ENCODE measurements around the gene CSNK1G2.

Gene CSNK1G2

DNA sequence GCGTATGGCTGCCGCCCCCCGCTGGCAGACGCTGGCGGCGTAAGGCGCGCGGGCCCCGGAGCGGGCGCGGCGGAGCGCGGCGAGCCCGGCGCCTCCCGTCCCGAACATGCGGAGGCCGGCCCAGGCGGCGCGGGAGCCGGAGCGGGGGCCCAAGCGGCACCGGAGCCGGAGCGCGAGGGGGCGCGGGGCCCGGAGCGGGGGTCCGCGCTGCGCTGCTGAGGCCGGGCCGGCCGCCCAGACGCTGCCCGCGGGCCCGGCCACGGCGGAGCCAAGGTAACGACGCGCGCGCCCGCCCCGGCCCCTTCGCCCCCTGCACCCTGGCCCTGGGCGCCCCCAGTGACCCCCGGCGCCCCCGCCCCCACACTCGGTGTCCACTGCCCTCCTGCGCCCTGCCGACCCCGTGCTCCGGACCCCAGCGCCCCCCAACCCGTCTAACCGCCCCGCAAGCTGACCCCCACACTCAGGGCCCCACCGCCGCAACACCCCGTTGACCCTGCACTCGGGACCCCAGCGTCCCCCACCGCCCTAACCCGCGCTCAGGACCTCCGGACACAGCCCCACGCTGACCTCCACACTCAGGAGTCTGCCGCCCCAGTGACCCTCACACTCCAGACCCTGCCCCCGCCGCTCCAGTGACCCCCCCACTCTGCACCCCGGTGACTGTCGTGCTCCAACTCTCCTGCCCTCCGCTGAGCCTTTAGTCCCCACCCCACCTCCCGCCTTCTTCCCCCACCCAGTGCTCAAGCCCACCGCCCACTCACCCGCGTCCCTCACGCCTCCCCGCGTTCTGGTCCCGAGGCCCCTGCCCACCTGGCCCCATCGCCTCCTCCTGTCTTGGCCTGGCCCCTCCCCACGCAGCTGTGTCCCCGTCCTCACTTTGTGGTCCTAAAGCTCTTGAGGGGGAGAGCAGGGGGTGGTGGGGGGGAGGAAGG lies at the start of gene CSNK1G2:
CSNK1G2 (plus strand) TSS at position 27 of the 932 bp plus-strand sequence. CDS start 28,601 bp downstream, outside the sequence.
- DNase-seq (ENCODE audit: low read depth in 2 of 2), result peak in 1 of 2 donors; percentile 25

DNA sequence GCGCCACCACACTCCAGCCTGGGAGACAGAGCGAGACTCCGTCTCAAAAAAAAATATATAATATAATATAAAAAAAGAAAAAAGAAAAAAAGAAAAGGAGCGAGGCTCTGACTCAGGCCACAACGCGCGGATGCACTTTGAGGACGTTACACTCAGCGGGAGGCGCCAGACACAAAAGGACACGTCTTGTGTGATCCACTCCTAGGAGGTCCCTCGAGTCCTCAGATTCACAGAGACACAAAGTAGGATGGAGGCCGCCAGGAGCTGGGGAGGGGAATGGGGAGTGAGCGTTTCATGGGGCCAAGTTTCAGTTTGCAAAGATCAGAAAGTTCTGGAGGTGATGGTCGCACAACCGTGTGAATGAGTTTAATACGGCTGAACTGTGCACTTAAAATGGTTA lies 47.2 kb upstream of the CSNK1G2 start:
- no peak for DNase-seq (ENCODE audit: low read depth in 2 of 2)

GRCh38 chr19:1896508-1896907 lies 44.5 kb upstream of the CSNK1G2 start:
- no peak for DNase-seq (ENCODE audit: low read depth in 2 of 2)

- no peak for DNase-seq (ENCODE audit: low read depth in 2 of 2)
Measured at GRCh38 chr19:1901940-1902404, 39.0 kb upstream of the CSNK1G2 start.

- no peak for DNase-seq (ENCODE audit: low read depth in 2 of 2)
Measured at GRCh38 chr19:1902923-1903322, 38.0 kb upstream of the CSNK1G2 start.

DNA sequence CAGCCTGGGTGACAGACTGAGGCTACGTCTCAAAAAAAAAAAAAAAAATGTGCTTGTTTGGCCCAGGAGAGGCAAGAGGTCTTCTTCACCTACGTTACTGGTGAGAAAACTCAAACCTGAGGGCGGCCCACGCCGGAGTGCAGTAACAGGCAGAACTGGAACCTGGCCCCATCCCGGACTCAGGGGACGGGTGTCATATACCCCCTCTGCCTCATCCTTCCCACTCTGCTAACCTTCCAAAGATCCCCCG lies 36.2 kb upstream of the CSNK1G2 start:
- DNase-seq (ENCODE audit: low read depth in 2 of 2), result no peak

DNA sequence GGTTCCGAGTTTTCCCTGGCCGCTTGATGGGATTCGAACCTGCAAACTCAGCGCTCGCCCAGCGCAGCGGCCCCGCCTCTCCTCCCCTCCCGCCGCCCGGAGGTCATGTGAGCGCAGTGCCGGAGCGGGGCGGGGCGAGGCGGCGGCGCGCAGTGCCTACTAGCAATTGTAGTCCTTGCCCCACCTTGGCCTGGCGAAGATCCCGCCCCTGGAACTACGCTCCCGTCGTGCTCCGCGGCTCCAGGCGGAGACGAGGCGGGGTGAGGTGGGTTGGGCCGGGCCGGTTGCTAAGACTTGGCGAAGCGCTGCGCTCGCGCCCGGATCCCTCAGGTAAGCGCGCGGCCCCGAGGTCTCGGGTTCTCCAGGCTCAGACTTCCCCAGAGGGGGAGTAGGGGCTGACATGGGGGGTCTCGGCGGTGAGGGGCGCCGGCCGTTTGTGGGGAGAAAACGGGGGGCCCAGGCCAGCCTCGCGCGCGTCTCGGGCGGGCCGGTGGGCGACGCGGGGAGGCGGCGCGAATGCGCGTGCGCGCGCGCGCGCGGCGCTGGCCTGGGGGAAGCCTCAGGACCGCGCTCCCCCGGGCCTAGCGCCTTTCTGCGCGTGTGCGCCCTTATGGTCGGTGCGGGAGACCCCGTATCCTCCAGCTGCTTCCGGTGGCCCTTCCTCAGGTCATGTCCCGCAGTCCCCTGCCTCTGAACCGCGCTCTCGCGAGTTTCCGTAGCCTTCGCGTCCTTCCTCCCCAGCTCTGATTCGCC lies 35.7 kb upstream of the CSNK1G2 start, which contains the start of the genes ADAT3 and SCAMP4:
ADAT3 (plus strand) TSS at position 290 of the 753 bp plus-strand sequence. CDS start 6,649 bp downstream, outside the sequence.
SCAMP4 (plus strand) TSS at position 290 of the 753 bp plus-strand sequence. CDS start 9,621 bp downstream, outside the sequence.
- DNase-seq (ENCODE audit: low read depth in 2 of 2), result peak; percentile 95 to 97

GRCh38 chr19:1905863-1906375 lies 35.1 kb upstream of the CSNK1G2 start:
- DNase-seq (ENCODE audit: low read depth in 2 of 2), result no peak

GRCh38 chr19:1906985-1907562 lies 33.9 kb upstream of the CSNK1G2 start:
- no peak for DNase-seq (ENCODE audit: low read depth in 2 of 2)

- no peak for DNase-seq (ENCODE audit: low read depth in 2 of 2)
Measured at GRCh38 chr19:1907563-1908363, 33.2 kb upstream of the CSNK1G2 start.

DNA sequence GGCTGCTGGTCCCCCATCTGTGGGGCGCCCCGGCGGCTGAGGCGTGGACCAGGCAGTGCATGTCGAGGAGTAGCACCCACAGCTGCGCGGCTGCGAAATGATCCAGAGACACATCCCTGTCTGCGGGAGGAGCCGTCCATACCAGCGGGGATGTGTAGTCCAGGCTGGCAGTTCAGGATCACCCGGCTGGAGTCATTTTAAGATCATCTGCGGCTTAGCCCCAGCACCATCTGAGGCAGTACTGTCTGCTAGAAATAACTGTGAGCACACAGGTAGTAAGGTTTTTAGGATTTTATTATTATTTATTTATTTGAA lies 32.7 kb upstream of the CSNK1G2 start:
- DNase-seq (ENCODE audit: low read depth in 2 of 2), result no peak

DNA sequence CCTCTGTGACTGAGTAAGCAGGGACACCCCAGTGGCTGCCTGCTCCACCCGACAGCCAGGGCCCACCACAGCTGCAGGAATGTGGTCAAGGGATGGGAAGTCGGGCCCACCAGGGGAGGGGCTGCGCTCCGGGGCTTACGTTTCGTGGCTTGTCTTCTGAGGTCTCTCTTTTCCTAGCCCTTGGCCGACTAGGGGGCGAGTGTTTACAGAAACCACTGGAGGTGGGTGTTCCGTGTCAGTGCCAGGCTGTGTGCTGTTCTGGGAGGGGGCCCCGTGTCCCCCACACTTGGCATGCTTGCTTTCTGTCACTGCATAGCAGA lies 31.3 kb upstream of the CSNK1G2 start:
- DNase-seq (ENCODE audit: low read depth in 2 of 2), result no peak

- DNase-seq (ENCODE audit: low read depth in 2 of 2), result no peak
Measured at GRCh38 chr19:1910177-1910576, 30.8 kb upstream of the CSNK1G2 start.

GRCh38 chr19:1911098-1911497 lies 29.9 kb upstream of the CSNK1G2 start:
- DNase-seq (ENCODE audit: low read depth in 2 of 2), result no peak

DNA sequence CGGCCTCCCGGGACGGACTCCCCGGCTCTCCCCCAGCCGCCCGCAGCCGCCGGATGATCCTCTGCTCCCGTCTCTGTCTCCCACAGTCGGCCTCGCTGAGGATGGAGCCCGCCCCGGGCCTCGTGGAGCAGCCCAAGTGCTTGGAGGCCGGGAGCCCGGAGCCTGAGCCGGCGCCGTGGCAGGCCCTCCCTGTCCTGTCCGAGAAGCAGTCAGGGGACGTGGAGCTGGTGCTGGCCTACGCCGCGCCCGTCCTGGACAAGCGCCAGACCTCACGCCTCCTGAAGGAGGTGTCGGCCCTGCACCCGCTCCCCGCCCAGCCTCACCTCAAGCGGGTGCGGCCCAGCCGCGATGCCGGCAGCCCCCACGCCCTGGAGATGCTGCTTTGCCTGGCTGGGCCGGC lies 29.0 kb upstream of the CSNK1G2 start:
- DNase-seq (ENCODE audit: low read depth in 2 of 2), result no peak

GRCh38 chr19:1912760-1913505 lies 28.0 kb upstream of the CSNK1G2 start:
- DNase-seq (ENCODE audit: low read depth in 2 of 2), result no peak

DNA sequence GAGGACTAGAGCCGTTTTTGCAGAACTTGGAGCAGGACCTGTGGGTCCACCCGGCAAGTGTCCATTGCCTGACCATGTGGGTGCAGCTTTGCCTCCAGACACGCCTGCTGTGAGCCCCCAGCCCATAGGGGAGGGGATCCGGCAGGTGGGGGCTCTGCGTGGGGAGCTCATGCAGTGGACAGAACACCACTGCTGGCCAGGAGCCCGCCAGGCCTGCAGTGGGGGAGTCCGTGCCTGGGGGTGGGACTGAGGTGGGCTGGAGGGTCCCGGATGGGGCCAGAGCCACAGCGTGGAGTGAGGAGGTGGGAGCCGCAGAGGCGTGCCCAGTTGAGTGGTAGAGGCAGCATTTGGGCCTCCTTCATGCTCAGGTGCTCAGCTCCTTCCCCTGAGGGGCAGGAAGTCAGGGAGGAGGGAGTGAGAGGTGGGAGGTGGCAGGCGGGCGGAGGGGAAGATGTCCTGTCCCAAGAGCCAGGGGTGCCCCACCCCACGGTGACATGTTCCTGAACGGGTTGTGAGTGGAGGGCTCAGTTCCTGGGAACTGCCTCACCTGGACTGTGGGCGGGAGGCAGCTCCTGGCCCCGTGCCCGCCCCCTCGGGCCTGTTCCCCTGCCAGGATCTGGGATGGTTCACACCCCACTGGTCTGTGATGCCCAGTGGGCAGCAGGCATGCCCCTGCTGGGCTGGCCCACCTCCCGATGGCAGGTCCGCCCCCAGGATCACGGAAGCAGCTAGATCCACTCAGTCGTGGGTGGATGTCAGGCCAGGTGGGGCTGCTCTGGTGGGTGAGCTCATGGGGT lies 27.0 kb upstream of the CSNK1G2 start:
- DNase-seq (ENCODE audit: low read depth in 2 of 2), result no peak

GRCh38 chr19:1914826-1915341 lies 26.1 kb upstream of the CSNK1G2 start:
- no peak for DNase-seq (ENCODE audit: low read depth in 2 of 2)

GRCh38 chr19:1917146-1917545 lies 23.8 kb upstream of the CSNK1G2 start:
- no peak for DNase-seq (ENCODE audit: low read depth in 2 of 2)

DNA sequence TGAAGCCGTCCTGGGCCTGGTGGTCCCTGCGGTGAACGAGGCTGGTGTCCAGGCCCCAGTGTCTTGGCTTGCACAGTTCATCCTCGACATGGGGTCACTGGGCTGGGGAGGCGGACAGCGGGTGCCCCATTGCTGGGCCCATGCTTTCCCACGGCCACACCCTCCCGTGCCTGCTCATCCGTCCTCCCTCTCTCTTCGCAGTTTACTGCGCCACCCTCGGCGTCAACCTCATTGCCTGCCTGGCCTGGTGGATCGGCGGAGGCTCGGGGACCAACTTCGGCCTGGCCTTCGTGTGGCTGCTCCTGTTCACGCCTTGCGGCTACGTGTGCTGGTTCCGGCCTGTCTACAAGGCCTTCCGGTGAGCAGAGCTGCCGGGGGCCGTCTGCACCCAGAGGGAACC lies 23.0 kb upstream of the CSNK1G2 start:
- no peak for DNase-seq (ENCODE audit: low read depth in 2 of 2)
